GM12878 (cell line): ENCODE results near the gene HTR3E.

Source experiments
- BHLHE40 ChIP-seq, 2 experiments: fragments of 450-650 bp in 1 of 2; IDR thresholded peaks; 2 replicates each; pipeline ENCODE4 v1.6.1; 2011 to 2017; ENCODE audit warnings: low read depth in 2 of 2, borderline replicate concordance in 1 of 2, improper control_type of control experiment in 1 of 2, low read length in 1 of 2, mild to moderate bottlenecking in 1 of 2
- CHD2 ChIP-seq: IDR thresholded peaks from 2 replicates; pipeline ENCODE4 v1.6.1; 2011; ENCODE audit warnings: low read depth, low read length, improper control_type of control experiment, borderline replicate concordance
- DPF2 ChIP-seq: fragments of 450-650 bp; IDR thresholded peaks from 2 replicates; pipeline ENCODE4 v1.6.1; 2017; ENCODE audit warnings: mild to moderate bottlenecking
- EP300 ChIP-seq, 2 experiments: fragments of 150-350 bp in 1 of 2; IDR thresholded peaks; 2 replicates each; pipeline ENCODE4 v1.6.1; 2011 to 2012; ENCODE audit warnings: low read depth in 2 of 2, low read length in 2 of 2, borderline replicate concordance in 1 of 2, improper control_type of control experiment in 1 of 2, inconsistent platforms in 1 of 2; ENCODE audit not compliant: control insufficient read depth in 1 of 2
- ETV6 ChIP-seq, 2 experiments: fragments of 450-650 bp in 1 of 2; IDR thresholded peaks in 1 of 2; conservative IDR thresholded peaks in 1 of 2; 2 replicates each; pipeline ENCODE4 v1.6.1; 2014; ENCODE audit warnings: antibody characterized with exemption in 1 of 2, borderline replicate concordance in 1 of 2, low read depth in 1 of 2, mild to moderate bottlenecking in 1 of 2, moderate library complexity in 1 of 2
- EZH2 ChIP-seq: IDR thresholded peaks from 2 replicates; pipeline ENCODE4 v1.6.1; 2012; ENCODE audit warnings: low read depth, mild to moderate bottlenecking, control low read depth, inconsistent platforms, low read length, borderline replicate concordance; ENCODE audit not compliant: control insufficient read depth
- HDAC6 ChIP-seq: fragments of 200-600 bp; sonication (generic); IDR thresholded peaks from one replicate; pipeline ENCODE4 v1.8.0; 2017; ENCODE audit warnings: antibody characterized with exemption; ENCODE audit not compliant: unreplicated experiment
- MEF2A ChIP-seq: IDR thresholded peaks from 2 replicates; pipeline ENCODE4 v1.6.1; 2011; ENCODE audit warnings: low read depth, mild to moderate bottlenecking, low read length, moderate library complexity; ENCODE audit not compliant: insufficient read depth
- POLR2AphosphoS2 ChIP-seq: IDR thresholded peaks from 2 replicates; pipeline ENCODE4 v1.6.1; 2011; ENCODE audit warnings: low read depth, mild to moderate bottlenecking, low read length, improper control_type of control experiment, moderate library complexity
- POLR2AphosphoS5 ChIP-seq: IDR thresholded peaks from 2 replicates; pipeline ENCODE4 v1.6.1; 2011; ENCODE audit warnings: mild to moderate bottlenecking, low read length, inconsistent platforms
- TF ChIP-seq, protein P1 (sequence below), 3 experiments: IDR thresholded peaks in 2 of 3; conservative IDR thresholded peaks in 1 of 3; 2 replicates each; pipeline ENCODE4 v1.5.1; 2011; ENCODE audit warnings: low read depth in 3 of 3, low read length in 3 of 3, mild to moderate bottlenecking in 3 of 3, control low read depth in 2 of 3, moderate library complexity in 2 of 3, inconsistent platforms in 1 of 3, mixed read lengths in 1 of 3; ENCODE audit not compliant: control insufficient read depth in 2 of 3, insufficient read depth in 1 of 3; ENCODE audit errors: extremely low read depth in 1 of 3
- TF ChIP-seq, protein P2 (sequence below): IDR thresholded peaks from 2 replicates; pipeline ENCODE4 v1.6.1; 2012; ENCODE audit warnings: low read depth, low read length, improper control_type of control experiment

DNA sequence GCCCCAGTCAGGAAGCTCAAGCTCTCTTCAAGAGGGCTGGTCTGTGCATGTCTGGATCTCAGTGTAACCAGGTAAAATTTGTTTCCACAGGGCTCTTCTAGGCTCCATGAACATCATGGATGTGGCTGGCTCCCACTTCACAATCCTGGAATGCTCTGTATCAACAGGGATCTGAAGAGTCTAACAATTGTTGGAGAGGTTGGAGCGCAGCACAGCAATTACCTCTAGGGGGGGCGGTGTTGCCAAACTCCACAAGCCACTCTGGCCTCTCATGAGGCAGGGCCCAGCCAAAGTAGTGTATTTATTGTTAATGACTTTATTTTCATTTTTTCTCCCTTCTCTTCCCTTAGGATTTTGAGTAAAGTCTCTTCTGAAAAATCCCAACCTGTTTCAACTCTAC is 32.1 kb downstream of the HTR3E start:
- no peak for TF ChIP-seq CHD2
- TF ChIP-seq MEF2A: no peak
- TF ChIP-seq EP300 (IDR thresholded peaks at IDR 0.05; ENCODE audit: borderline replicate concordance in 1 of 2, control insufficient read depth in 1 of 2, low read depth in 2 of 2, low read length in 2 of 2): no peak
- TF ChIP-seq DPF2: no peak
- TF ChIP-seq, protein P1, sequence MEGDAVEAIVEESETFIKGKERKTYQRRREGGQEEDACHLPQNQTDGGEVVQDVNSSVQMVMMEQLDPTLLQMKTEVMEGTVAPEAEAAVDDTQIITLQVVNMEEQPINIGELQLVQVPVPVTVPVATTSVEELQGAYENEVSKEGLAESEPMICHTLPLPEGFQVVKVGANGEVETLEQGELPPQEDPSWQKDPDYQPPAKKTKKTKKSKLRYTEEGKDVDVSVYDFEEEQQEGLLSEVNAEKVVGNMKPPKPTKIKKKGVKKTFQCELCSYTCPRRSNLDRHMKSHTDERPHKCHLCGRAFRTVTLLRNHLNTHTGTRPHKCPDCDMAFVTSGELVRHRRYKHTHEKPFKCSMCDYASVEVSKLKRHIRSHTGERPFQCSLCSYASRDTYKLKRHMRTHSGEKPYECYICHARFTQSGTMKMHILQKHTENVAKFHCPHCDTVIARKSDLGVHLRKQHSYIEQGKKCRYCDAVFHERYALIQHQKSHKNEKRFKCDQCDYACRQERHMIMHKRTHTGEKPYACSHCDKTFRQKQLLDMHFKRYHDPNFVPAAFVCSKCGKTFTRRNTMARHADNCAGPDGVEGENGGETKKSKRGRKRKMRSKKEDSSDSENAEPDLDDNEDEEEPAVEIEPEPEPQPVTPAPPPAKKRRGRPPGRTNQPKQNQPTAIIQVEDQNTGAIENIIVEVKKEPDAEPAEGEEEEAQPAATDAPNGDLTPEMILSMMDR (IDR thresholded peaks at IDR 0.05 in 2 of 3, conservative IDR thresholded peaks at IDR 0.05 in 1 of 3; ENCODE audit: control insufficient read depth in 2 of 3, extremely low read depth in 1 of 3, insufficient read depth in 1 of 3, low read depth in 3 of 3, low read length in 3 of 3): peak; percentile 42 to 54 (median 47); a peak in 5 of 6 replicates
- no peak for TF ChIP-seq POLR2AphosphoS2
- no peak for TF ChIP-seq HDAC6
- TF ChIP-seq EZH2: no peak
- TF ChIP-seq, protein P2, sequence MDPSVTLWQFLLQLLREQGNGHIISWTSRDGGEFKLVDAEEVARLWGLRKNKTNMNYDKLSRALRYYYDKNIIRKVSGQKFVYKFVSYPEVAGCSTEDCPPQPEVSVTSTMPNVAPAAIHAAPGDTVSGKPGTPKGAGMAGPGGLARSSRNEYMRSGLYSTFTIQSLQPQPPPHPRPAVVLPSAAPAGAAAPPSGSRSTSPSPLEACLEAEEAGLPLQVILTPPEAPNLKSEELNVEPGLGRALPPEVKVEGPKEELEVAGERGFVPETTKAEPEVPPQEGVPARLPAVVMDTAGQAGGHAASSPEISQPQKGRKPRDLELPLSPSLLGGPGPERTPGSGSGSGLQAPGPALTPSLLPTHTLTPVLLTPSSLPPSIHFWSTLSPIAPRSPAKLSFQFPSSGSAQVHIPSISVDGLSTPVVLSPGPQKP: no peak
- no peak for TF ChIP-seq ETV6 (conservative IDR thresholded peaks at IDR 0.05 in 1 of 2, IDR thresholded peaks at IDR 0.05 in 1 of 2; ENCODE audit: borderline replicate concordance in 1 of 2, low read depth in 1 of 2)
- TF ChIP-seq BHLHE40 (IDR thresholded peaks at IDR 0.05; ENCODE audit: borderline replicate concordance in 1 of 2, low read depth in 2 of 2, low read length in 1 of 2): no peak
- no peak for TF ChIP-seq POLR2AphosphoS5
